HCT116 (cell line): ENCODE results near the gene SLCO4A1. TPM values are rescaled to one million over a fixed set of nuclear protein-coding genes. Genes with fewer than 3 reads are reported as not detected.

Experiments used
- ATAC-seq: fragments of 200-7000 bp; cut with Tn5 transposase; 2 replicates; pipeline ENCODE4 v1.9.1; 2020; ENCODE audit warnings: mild to moderate bottlenecking, moderate library complexity
- BruUV-seq: library from RNA; stranded (reverse); fragments of 400-500 nt; replicated peaks from 2 replicates; lab custom pipeline; 2021; lab: Mats Ljungman, UMichigan
- CTCF ChIA-PET: fragments of 300-600 bp; sonication (Branson Sonifier 250); formaldehyde crosslinking; loops from one replicate; lab custom pipeline; 2021; ENCODE audit warnings: antibody characterized with exemption; lab: Charles Lee
- POLR2A ChIA-PET: fragments of 300-600, 350-600 bp; sonication (Branson Sonifier 250); formaldehyde crosslinking; loops from one replicate; lab custom pipeline; 2021; ENCODE audit warnings: antibody characterized with exemption; lab: Charles Lee
- RAD21 ChIA-PET, 2 experiments: fragments of 300-600 bp; sonication (Branson Sonifier 250); formaldehyde crosslinking; loops; one replicate each; lab custom pipeline; 2023; ENCODE audit warnings: low total read pairs in 2 of 2; ENCODE audit not compliant: uncharacterized antibody in 2 of 2, unreplicated experiment in 2 of 2, low non-redundant PET in 1 of 2; lab: Charles Lee
- DNase-seq: peaks from one replicate; pipeline ENCODE4 v3.0.0-alpha.2; 2010; ENCODE audit warnings: low read depth, low spot score
- H2AFZ ChIP-seq: fragments of 200-600 bp; shearing (Covaris generic), sonication (generic); 2 replicates; pipeline ENCODE4 v1.6.1; 2017; ENCODE audit warnings: low read depth, mixed run types, mixed read lengths, antibody characterized with exemption, low read length; ENCODE audit not compliant: poor library complexity, severe bottlenecking
- H3K27ac ChIP-seq: 2 replicates; pipeline ENCODE4 v1.5.1; 2012; ENCODE audit warnings: low read depth, low read length
- H3K27me3 ChIP-seq: fragments of 200-600 bp; sonication (generic); 2 replicates; pipeline ENCODE4 v1.6.1; 2016; ENCODE audit warnings: mixed run types, low read length, mixed read lengths; ENCODE audit not compliant: insufficient read depth
- H3K36me3 ChIP-seq, 2 experiments: fragments of 200-500 bp in 1 of 2; fragments of 200-600 bp in 1 of 2; sonication (Bioruptor generic) in 1 of 2; sonication (generic) in 1 of 2; 2 replicates each; pipeline versions ENCODE4 v1.5.1 to v1.6.1; 2014 to 2016; ENCODE audit warnings: low read length in 2 of 2, inconsistent platforms in 1 of 2, mixed read lengths in 1 of 2, mixed run types in 1 of 2; ENCODE audit not compliant: insufficient read depth in 2 of 2, control insufficient read depth in 1 of 2
- H3K4me1 ChIP-seq, 2 experiments: fragments of 200-600 bp in 1 of 2; sonication (generic) in 1 of 2; 2 replicates each; pipeline versions ENCODE4 v1.5.1 to v1.6.1; 2012 to 2017; ENCODE audit warnings: low read length in 2 of 2, inconsistent platforms in 1 of 2, mild to moderate bottlenecking in 1 of 2, mixed read lengths in 1 of 2, mixed run types in 1 of 2, moderate library complexity in 1 of 2; ENCODE audit not compliant: insufficient read depth in 2 of 2, control insufficient read depth in 1 of 2
- H3K4me2 ChIP-seq: fragments of 200-600 bp; sonication (generic); 2 replicates; pipeline ENCODE4 v1.6.1; 2017; ENCODE audit warnings: mixed run types, low read length, mixed read lengths
- H3K4me3 ChIP-seq, 2 experiments: fragments of 200-600 bp in 1 of 2; sonication (generic) in 1 of 2; replicated peaks in 1 of 2; 2 replicates each; pipeline ENCODE4 v1.5.1; 2011 to 2016; ENCODE audit warnings: low read length in 2 of 2, control low read depth in 1 of 2, low read depth in 1 of 2, mild to moderate bottlenecking in 1 of 2, mixed read lengths in 1 of 2, mixed run types in 1 of 2
- H3K79me2 ChIP-seq: fragments of 200-600 bp; sonication (generic); 2 replicates; pipeline ENCODE4 v1.6.1; 2017; ENCODE audit warnings: mild to moderate bottlenecking, mixed run types, low read length, moderate library complexity, mixed read lengths; ENCODE audit not compliant: insufficient read depth
- H3K9ac ChIP-seq: fragments of 200-600 bp; sonication (generic); 2 replicates; pipeline ENCODE4 v1.6.1; 2016; ENCODE audit warnings: low read length, mixed read lengths
- H3K9me2 ChIP-seq: fragments of 200-600 bp; sonication (generic), shearing (Covaris generic); 2 replicates; pipeline ENCODE4 v1.6.1; 2017; ENCODE audit warnings: mixed run types, mild to moderate bottlenecking, moderate library complexity; ENCODE audit not compliant: insufficient read depth
- H3K9me3 ChIP-seq, 2 experiments: fragments of 200-500 bp in 1 of 2; fragments of 200-600 bp in 1 of 2; sonication (Bioruptor generic) in 1 of 2; sonication (generic) in 1 of 2; 2 replicates each; pipeline ENCODE4 v1.6.1; 2014 to 2017; ENCODE audit warnings: low read length in 2 of 2, mixed read lengths in 2 of 2, inconsistent platforms in 1 of 2, low read depth in 1 of 2, mild to moderate bottlenecking in 1 of 2, mixed run types in 1 of 2, moderate library complexity in 1 of 2; ENCODE audit not compliant: control insufficient read depth in 1 of 2, insufficient read depth in 1 of 2
- H4K20me1 ChIP-seq: fragments of 200-600 bp; sonication (generic), shearing (Covaris generic); 2 replicates; pipeline ENCODE4 v1.6.1; 2017; ENCODE audit warnings: mixed run types, mild to moderate bottlenecking, moderate library complexity; ENCODE audit not compliant: insufficient read depth
- ATF3 ChIP-seq: IDR thresholded peaks from 2 replicates; pipeline ENCODE4 v1.6.1; 2012
- EZH2phosphoT487 ChIP-seq: fragments of 200-600 bp; IDR thresholded peaks from 2 replicates; pipeline ENCODE4 v1.6.1; 2018; ENCODE audit warnings: antibody characterized with exemption, borderline replicate concordance
- MAX ChIP-seq: IDR thresholded peaks from 2 replicates; pipeline ENCODE4 v1.6.1; 2012
- POLR2A ChIP-seq: IDR thresholded peaks from 2 replicates; pipeline ENCODE4 v1.7.0; 2011; ENCODE audit warnings: borderline replicate concordance; ENCODE audit not compliant: insufficient read depth, insufficient read length; ENCODE audit errors: extremely low read depth
- SRF ChIP-seq: IDR thresholded peaks from 2 replicates; pipeline ENCODE4 v1.6.1; 2012; ENCODE audit warnings: low read depth
- YY1 ChIP-seq: IDR thresholded peaks from 2 replicates; pipeline ENCODE4 v1.6.1; 2011; ENCODE audit warnings: low read length, low read depth, moderate library complexity, mild to moderate bottlenecking; ENCODE audit not compliant: insufficient replicate concordance; ENCODE audit errors: extremely low read depth
- ZNF274 ChIP-seq: fragments of 200-500 bp; sonication (Bioruptor generic); IDR thresholded peaks from 2 replicates; pipeline ENCODE4 v1.6.1; 2014; ENCODE audit warnings: mild to moderate bottlenecking, low read depth, low read length, inconsistent platforms
- intact Hi-C: fragments of 100-400 bp; cut with micrococcal nuclease; formaldehyde crosslinking; loops from 2 replicates; pipeline ENCODE4 v1.10.0; 2022
- total RNA-seq: library from RNA; stranded (reverse); gene quantifications from one replicate; pipeline ENCODE4 v1.2.1, GENCODE V29; 2021; ENCODE audit not compliant: unreplicated experiment

SLCO4A1 gene
- total RNA-seq, 1 experiment from 2014 or later: 107 TPM

GRCh38 chr20:62650551-62651284 lies 8.4 kb downstream of the SLCO4A1 start:
- POLR2A ChIA-PET: no interaction called here
- RAD21 ChIA-PET: no interaction called here
- H3K9me2 ChIP-seq: no peaks in the 10 kb centered on the region
- H3K27me3 ChIP-seq: no peaks in the 10 kb centered on the region
- no peak overlapping the region for H3K9ac ChIP-seq
- H3K36me3 ChIP-seq: peaks cover 16 to 48% of the 10 kb centered on the region in 2 experiments
- no peak for DNase-seq
- intact Hi-C loops: no loop called here
- H3K79me2 ChIP-seq: peaks cover 99% of the 10 kb centered on the region
- H2AFZ ChIP-seq: no peak overlapping the region
- no TSS peak for BruUV-seq
- H3K27ac ChIP-seq: peak overlapping the region; percentile 46
- CTCF ChIA-PET: interaction anchor here (1.0 kb wide), 1 partner anchor 143 kb away, joined by 4 read pairs; no protein-coding TSS in a partner anchor
- peaks cover 46 to 58% of the 10 kb centered on the region in 2 experiments for H3K4me1 ChIP-seq
- ATAC-seq: no peak
- H3K4me2 ChIP-seq: peak overlapping the region; percentile 37
- H3K4me3 ChIP-seq: no peak overlapping the region
- H3K9me3 ChIP-seq: no peaks in the 10 kb centered on the region
- TF ChIP-seq SRF (no peak), ZNF274 (no peak), MAX (no peak), YY1 (no peak), POLR2A (no peak), ATF3 (no peak), EZH2phosphoT487 (no peak)
- H4K20me1 ChIP-seq: peaks cover 26% of the 10 kb centered on the region; the same call in 1 of the 2 replicates
